SKM-1 (cell line): ENCODE data around the gene WDR93.
"Not testable (repeated sequence)": the region's sequence is repeated elsewhere in the genome, so short reads cannot be mapped to it uniquely, and the experiment has no call there.

Experiments used
- DNase-seq: peaks from one replicate; lab custom pipeline; 2025; ENCODE audit not compliant: unreplicated experiment; lab: John Stamatoyannopoulos, UW

WDR93 gene

DNA sequence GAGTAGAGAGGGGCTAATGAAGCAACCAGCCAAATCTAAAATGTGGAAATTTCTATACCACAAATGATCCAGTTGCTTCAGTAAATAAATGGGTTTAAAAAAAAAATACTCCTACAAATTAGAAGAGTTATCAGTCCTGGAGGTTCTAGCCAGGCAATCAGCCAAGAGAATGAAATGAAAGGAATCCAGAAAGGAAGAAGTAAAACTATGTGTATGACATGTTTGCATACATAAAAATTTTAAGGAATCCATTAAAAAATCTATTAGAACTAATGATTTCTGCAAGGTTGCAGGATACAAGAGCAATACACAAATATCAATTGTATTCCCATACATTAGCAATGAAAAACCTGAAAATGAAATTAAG, 95.1 kb downstream of the WDR93 start:
- no peak for DNase-seq

DNA sequence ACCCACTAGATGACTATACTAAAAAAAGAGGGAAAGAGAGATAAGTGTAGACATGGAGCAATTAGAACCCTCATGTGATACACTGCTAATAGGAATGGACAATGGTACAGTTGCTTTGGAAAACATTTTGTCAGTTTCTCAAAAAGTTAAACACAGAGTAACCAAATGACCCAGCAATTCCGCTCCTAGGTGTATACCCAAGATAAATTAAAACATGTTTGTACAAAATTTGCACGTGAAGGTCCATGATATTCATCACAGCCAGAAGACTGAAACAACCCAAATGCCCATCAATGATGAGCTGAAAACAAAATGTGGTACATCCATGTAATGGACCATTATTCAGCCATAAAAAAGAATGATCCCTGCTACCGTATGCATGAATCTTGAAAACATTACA, 97.3 kb downstream of the WDR93 start:
- no peak for DNase-seq

DNA sequence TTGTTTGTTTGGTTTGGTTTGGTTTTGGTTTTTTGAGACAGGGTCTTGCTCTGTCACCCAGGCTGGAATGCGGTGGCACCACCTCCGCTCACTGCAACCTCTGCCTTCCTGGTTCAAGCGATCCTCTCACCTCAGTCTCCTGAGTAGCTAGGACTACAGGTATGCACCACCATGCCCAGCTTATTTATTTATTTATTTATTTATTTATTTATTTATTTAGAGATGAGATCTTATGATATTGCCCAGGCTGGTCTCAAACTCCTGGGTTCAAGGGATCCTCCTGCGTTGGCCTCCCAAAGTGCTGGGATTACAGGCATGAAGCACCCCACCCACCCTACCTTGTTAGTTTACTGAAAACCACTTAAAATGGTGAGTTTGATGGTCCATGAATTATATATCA, 98.0 kb downstream of the WDR93 start:
- not testable (repeated sequence) for DNase-seq

DNA sequence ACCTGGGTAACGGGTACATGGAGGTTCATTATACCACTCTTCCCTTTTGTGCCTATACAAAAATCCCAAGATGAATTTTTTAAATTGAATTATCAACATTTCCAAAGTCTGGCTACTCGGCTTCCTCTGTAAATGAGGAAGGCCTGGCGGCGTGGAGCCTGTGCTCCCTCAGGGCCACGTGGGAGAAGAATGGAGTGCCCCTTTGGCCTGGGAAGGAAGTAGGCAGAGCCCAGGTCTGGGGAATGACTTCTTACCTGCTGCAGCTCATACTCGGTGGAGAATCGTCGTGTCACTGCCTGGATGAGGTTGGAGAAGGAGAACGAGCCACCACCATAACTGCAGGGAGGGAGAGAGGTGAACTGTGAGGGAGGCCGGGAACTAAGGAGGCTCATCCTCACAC, 99.6 kb downstream of the WDR93 start:
- DNase-seq, result no peak

DNA sequence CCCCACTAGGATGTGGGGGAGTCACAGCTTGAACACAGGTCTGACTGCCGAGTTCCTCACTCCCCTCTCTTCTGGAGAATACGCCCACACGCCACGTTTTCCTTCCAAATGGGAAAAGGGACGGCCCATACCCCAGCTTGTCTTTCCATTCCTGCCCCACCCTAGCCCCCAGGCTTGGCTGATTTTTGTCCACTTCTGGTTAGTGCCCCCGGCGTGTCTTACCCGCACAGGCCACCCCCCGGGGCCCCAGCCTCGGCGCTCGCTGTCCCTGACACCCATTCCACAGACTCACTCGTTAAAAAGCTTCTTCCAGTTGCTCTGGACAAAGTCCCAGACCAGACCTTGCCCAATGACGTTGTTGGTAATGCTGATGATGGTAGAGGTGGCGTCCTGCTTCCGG, 100.0 kb downstream of the WDR93 start:
- DNase-seq, result no peak

DNA sequence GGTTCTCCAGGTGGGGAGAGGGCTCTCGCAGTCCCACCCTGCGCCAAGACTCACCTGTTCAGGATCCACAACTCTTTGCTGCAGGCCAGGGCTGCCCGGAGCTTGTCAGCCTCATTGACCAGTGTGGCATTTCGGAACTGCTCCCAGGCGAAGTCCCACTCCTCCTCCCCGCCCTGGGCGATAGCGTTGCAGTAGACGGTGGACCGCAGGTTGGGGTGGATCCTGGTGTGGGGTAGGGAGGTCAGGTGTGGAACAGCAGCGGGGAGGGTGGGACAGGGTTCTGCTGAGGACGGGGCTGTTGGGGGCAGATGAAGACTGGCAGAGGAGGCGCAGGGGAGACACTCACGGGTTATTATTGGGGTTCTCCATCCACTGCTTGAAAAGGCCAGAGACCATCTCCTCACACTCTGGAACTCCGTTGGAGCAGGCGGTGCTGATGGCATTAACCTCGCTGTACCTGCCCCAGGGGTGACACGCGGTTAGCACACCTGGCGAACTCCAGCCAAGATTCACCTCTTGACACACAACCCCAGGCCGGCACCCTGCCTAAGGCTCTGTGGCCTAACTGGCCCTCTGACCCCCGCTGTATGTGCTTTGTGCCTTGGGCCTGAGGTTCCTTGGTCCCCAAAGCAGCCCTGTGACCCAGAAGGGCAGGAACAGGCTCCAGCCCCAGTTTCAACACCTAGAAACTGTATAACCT, 101.6 kb downstream of the WDR93 start:
- no peak for DNase-seq
